ENCODE results near the gene DPCD.

- no peak for TF ChIP-seq POLR2A (IDR thresholded peaks at IDR 0.05)
- TF ChIP-seq CTCF (IDR thresholded peaks at IDR 0.05) = no peak
- no peak for TF ChIP-seq POLR2AphosphoS5 (IDR thresholded peaks at IDR 0.05)
Measured at GRCh38 chr10:101653536-101653935, 65.4 kb downstream of the DPCD start.
